HL-60/S4 treated with retinoic acid at 250 ng/mL for 4 days and 3 days (cell line): ENCODE data around the gene WDR6.

Source experiments
- in situ Hi-C: fragments of 300-500 bp; cut with MboI; formaldehyde crosslinking; loops from 2 replicates; pipeline ENCODE4 v1.7.0; 2022; ENCODE audit warnings: low sequenced_read_pairs

WDR6 gene, protein sequence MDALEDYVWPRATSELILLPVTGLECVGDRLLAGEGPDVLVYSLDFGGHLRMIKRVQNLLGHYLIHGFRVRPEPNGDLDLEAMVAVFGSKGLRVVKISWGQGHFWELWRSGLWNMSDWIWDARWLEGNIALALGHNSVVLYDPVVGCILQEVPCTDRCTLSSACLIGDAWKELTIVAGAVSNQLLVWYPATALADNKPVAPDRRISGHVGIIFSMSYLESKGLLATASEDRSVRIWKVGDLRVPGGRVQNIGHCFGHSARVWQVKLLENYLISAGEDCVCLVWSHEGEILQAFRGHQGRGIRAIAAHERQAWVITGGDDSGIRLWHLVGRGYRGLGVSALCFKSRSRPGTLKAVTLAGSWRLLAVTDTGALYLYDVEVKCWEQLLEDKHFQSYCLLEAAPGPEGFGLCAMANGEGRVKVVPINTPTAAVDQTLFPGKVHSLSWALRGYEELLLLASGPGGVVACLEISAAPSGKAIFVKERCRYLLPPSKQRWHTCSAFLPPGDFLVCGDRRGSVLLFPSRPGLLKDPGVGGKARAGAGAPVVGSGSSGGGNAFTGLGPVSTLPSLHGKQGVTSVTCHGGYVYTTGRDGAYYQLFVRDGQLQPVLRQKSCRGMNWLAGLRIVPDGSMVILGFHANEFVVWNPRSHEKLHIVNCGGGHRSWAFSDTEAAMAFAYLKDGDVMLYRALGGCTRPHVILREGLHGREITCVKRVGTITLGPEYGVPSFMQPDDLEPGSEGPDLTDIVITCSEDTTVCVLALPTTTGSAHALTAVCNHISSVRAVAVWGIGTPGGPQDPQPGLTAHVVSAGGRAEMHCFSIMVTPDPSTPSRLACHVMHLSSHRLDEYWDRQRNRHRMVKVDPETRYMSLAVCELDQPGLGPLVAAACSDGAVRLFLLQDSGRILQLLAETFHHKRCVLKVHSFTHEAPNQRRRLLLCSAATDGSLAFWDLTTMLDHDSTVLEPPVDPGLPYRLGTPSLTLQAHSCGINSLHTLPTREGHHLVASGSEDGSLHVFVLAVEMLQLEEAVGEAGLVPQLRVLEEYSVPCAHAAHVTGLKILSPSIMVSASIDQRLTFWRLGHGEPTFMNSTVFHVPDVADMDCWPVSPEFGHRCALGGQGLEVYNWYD

DNA sequence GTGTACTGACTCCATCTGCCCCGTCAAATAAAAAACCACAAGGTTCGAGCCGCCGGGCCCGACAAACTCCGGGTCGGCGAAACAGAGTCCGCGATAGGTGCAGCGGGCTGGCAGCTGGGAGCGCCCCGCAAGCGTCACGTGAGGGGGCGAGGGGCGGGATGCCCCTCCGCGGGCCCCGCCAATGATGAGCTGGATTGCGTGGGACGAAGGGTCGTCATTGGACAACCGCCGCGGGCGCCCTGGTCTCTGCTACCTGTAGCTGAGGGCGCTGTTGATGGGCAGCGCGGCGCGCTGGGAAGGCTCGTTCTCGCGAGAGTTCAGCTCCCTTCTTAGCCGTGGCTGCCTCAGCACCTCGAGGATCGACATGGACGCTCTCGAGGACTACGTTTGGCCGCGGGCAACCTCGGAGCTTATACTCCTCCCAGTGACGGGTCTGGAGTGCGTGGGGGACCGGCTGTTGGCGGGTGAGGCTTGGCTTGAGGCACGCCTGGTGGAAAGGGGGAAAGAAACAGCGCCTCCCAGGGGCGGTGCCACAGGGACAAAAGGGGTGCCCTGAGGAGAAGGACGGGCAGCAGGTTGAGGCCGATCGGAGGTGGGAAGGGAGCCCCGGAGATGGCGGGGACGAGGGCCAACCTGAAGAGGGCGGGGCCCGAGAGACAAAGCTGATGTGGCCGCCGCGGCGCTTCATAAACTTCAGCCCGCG, at the start of gene WDR6:
TSS of gene WDR6 (plus strand) at position 324 of the 703 bp plus-strand sequence. CDS start at position 365, 41 bp downstream.
- in situ Hi-C loops, result no loop called here

DNA sequence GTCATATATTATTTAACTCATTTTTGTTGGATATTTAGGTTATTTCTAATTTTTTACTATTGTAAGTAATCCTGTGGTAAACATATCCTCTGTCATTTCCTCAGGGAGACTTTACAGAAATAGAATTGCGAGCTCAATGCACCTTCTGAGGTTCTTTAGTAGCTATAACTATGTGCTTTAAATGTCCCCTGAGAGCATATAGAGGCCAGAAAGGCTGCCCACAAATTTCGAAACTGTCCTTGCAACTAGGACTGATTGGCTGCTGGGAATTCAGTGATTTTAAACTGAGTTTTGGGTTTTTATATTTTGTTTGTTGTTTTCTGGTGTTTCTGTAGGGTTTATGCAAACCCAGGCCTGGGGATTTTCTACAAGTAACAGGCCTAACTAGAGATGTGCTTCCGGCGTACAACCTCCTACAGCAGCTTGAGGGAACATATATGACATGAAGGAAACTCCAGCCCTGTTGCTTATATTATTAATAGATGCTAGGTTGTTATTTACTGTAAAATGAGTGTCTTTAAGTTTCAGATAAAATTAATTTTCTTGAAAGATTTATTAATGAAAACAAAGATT, 46.3 kb upstream of the WDR6 start:
- in situ Hi-C loops, result loop anchor here (25.0 kb wide), 1 partner anchor 224 kb away; no protein-coding TSS in a partner anchor

DNA sequence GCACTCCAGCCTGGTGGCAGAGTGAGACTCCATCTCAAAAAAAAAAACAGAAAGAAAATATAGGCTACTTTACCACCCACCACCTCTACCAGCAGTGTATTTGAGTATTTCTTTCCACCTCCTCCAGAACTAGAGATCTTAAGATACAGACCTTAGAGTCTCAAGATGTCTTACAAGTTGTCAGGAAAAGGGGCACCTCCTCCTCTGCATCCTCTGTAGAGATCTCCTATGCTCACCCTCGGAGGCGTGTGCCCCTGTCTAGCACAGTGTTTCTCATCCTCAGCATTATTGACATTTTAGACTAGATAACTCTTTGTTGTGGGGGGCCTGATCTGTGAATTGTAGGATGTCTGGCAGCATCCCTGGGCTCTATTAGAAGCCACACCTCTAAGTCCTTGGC, 44.9 kb upstream of the WDR6 start:
- in situ Hi-C loops, result loop anchor here (25.0 kb wide), 1 partner anchor 225 kb away; no protein-coding TSS in a partner anchor

DNA sequence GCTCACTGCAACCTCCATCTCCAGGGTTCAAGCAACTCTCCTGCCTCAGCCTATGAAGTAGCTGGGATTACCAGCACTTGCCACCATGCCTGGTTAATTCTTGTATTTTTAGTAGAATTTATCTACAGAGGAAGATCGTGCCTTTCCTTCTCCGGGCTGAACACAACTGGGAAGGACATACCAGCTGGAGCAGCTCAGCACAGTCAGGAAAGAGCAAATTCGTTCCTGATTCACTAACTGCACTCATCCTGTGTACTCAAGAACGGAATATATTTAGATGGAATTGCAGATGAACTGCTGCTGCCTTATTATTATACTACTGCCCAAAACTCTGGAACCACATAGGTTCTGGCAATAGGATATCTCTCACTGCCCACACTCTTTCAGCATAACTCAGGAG, 44.3 kb upstream of the WDR6 start:
- in situ Hi-C loops, result loop anchor here (25.0 kb wide), 1 partner anchor 226 kb away; no protein-coding TSS in a partner anchor

DNA sequence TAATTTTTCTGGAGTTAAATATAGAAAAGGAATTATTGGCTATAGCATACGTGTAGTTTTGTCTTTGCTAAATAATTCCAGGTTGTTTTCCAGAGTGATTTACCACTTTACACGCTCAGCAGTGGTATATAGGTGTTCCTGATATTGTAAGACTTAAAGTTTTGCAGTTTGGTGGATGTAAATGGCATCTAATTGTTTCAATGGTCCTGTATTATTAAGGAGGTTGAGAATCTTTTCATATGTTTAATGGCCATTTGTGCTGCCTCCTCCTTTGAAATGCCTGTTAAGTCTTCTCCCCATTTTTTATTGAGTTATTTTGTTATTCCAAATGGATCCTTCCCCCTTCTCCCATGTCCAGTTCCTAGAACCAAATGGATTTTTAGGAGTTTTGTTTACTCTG, 43.6 kb upstream of the WDR6 start:
- in situ Hi-C loops, result loop anchor here (25.0 kb wide), 1 partner anchor 226 kb away; no protein-coding TSS in a partner anchor

DNA sequence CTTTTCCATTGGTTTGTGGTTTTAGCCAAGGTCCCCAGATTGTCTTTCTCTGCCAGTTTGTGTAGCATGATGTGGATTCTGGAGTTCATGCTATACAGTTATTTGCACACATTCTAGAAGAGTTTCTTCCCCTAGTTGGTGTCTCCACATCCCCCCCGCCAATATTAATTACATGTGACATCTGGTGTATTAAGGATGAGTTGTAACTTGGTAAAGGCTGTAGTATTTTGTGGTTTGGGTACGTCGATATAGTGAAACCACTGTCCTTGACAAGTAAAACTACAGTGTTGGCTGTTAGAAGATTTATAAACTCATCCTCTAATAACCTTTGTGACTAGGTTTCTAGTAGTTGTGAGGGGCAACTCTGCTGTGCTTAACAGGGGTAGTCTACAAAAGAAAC, 40.8 kb upstream of the WDR6 start:
- in situ Hi-C loops, result loop anchor here (25.0 kb wide), 1 partner anchor 229 kb away; no protein-coding TSS in a partner anchor

DNA sequence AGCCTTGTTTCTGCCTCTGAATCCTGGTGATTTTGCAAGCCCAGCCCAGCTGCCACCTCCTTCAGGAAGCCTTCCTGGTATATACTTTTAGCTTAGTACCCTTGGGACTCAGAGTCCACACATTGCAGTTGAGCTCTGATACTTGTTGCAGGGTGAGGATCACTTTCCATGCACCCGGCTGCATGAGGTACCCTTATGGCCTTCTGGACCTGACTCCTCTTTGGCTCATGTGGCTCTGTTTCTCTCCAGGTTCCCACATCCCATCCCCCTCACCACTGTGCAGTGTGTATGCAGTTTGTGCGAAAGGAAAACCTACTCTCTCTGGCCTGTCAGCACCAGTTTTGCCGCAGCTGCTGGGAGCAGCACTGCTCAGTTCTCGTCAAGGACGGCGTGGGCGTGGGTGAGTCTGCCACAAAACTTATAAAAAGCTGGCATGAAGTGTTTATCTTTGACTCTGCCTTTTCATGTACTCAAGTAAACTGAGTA, 40.3 kb upstream of the WDR6 start:
- in situ Hi-C loops, result loop anchor here (25.0 kb wide), 1 partner anchor 230 kb away; no protein-coding TSS in a partner anchor

DNA sequence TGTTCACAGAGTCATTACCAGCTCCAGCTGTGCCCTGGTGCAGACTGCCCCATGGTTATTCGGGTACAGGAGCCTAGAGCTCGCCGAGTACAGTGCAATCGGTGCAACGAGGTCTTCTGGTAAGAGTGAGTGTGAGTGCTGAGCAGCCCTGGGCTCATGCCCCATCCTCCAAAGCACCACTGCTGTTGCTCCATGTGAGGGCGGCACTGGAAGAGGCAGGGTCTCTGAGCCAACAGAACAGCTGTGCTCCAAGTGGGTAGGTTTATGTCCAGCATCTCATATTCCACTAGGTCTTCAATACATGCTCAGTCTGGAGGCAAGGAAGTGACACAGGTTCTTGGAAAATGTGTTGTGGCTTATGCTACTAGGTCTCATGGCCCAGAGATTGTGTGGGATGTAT, 36.6 kb upstream of the WDR6 start:
- in situ Hi-C loops, result loop anchor here (25.0 kb wide), 1 partner anchor 233 kb away; no protein-coding TSS in a partner anchor

DNA sequence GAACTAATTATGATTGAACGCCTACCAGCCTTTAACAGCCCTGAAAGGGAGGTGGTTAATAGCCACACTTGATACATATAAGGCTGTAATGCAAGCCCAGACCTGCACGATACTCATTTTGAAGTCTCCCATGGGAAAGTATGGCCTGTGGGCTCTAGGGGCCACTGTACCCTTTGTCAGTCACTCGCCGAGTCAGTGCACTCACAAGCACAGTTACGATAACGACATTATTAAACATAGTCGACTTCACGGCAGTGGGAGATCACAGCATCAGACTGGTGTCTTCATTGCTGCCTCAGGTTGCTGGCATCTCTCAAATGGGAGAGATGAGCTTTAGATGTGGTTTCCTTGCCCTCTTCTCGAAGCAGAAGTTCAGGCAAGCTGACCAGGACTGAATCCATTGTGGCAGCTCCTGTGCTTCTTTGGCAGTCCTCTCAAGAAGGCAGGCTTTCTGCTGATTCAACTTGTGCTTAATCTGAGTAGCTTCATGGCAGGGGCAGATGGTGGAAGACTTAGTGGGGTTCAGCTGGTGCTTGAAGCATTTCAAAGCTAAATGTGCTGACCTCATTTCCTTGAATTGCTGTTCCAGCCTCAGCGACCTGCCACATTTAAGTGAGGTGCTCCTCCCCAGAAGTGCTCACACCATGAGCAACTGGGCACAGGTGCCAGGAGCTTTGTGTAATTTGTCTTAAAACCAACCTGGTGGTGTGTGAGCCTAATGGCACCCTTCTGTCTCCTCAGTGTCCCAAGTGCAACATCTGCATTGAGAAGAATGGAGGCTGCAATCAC, 32.9 kb upstream of the WDR6 start:
- in situ Hi-C loops, result loop anchor here (25.0 kb wide), 1 partner anchor 237 kb away; no protein-coding TSS in a partner anchor

DNA sequence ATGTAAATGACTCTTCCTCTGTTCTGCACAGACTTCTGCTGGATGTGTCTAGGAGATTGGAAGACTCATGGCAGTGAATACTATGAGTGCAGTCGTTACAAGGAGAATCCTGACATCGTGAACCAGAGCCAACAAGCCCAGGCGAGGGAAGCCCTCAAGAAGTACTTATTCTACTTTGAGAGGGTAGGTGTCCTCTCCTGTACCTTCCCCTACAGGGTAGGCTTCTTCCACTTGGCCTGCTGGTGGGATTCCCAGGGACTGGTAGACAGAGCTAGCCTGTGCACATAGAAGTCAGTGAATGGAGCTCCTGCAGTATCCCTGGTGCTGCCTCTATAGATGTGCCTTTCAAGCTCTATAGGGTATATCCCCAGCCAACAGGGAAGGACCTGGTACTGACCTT, 27.7 kb upstream of the WDR6 start:
- in situ Hi-C loops, result no loop called here

DNA sequence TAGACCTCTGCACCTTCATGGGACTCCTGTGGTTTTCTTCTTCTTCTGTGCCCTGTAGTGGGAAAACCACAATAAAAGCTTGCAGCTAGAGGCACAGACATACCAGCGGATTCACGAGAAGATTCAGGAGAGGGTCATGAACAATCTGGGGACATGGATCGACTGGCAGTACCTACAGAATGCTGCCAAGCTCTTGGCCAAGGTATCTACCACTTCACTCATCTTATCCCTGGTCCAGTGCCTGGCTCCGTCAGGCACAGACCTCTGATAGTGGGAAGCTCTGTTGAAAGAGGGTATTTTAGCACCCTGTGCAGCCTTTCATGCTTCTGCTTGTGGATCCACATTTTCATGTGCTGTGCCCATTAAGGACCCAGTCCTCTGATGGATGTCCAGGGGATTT, 26.9 kb upstream of the WDR6 start:
- in situ Hi-C loops, result no loop called here

DNA sequence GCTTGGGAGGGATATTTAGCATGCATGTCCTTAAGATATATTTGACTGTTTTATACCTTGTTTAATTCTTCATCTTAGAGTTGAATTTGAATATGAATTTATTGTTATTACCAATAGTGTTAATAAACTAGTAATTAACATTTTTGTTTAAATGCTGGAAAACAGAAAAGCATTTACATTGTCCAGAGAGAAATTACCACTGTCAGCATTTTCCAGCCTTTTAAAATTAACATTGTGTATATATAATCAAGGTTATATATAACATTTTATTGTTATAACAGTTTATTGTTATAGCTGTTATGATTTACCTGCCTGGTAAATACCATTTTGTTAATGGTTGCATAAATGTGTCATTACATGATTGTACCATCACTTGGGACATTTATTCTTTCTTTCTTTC, 25.2 kb upstream of the WDR6 start:
- in situ Hi-C loops, result no loop called here

DNA sequence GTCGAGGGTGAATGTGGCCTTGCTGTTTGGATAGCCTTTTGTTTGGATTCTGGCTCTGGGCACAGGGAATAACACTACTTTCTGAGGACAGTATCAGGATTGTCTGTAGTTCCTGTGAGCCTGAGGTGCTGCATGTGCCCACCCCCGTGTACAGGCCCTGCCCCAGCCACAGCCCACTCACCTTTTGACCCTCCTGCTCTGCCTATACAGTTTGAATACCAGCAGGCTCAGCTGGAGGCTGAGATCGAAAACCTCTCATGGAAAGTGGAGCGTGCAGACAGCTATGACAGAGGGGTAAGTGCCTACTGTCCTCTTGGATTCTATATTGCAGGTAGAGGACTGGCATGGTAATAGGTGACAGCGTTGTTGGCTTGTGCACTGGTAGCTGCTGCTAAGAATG, 24.5 kb upstream of the WDR6 start:
- in situ Hi-C loops, result no loop called here

DNA sequence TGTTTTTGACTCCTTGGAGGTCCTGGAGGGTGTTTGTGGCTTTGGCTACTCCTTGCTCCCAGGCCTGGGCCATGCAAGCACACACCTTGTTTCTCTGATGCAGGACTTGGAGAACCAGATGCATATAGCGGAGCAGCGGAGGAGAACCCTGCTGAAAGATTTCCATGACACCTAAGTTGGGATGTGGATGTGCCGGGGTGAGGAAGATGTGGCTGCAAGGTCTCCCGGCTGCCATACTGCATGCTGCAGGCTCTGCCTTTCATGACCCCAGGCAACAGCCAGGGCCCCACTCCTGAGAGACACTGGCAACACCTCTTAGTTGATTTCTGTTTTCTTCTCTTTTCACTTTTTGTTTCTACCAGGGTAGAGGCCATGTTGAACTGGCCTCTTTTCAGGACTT, 24.1 kb upstream of the WDR6 start:
- in situ Hi-C loops, result no loop called here

DNA sequence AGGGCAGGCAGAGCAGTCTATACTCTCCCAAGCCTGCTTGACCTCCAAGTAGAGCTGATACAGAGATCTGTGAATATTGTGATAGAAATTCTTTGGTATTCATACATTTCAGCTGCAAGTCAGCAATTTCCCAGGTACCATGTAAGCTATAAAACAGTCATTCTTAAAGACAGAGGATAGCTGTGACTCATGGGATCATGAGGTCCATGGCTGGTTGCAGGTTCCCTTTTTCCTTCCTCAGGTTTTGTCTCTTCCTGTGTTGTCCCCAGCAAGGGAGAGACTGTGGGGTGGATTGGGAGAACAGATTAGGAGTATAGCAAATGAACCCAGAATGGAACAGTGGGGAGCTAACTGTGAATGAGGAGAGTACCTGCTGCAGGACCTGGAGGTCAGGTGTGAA, 22.5 kb upstream of the WDR6 start:
- in situ Hi-C loops, result no loop called here

DNA sequence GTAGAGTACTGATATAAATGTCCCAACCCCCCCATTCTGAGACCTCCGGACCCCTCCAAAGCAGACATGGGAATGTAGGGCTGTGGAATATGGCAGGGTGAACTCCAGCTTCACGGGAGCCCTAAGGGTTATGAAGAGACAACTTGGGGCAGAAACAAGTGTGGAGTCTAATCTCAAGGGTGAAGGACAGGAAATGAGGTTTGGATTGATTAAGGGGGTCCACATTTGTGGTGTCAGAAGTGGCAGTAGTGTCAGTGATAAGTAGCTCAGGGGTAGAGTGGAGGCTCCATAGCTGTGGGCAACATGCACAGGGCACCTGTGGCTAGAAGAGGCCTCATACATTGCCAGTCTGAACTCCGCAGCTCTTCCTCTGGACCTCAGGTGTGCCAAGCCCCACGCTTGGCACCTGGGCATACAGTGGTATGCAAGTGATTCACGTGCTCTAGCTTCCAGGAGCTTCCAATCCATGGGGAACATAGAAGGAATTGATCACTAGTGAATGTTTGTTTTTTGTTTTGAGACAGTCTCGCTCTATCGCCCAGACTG, 21.3 kb upstream of the WDR6 start:
- in situ Hi-C loops, result no loop called here

DNA sequence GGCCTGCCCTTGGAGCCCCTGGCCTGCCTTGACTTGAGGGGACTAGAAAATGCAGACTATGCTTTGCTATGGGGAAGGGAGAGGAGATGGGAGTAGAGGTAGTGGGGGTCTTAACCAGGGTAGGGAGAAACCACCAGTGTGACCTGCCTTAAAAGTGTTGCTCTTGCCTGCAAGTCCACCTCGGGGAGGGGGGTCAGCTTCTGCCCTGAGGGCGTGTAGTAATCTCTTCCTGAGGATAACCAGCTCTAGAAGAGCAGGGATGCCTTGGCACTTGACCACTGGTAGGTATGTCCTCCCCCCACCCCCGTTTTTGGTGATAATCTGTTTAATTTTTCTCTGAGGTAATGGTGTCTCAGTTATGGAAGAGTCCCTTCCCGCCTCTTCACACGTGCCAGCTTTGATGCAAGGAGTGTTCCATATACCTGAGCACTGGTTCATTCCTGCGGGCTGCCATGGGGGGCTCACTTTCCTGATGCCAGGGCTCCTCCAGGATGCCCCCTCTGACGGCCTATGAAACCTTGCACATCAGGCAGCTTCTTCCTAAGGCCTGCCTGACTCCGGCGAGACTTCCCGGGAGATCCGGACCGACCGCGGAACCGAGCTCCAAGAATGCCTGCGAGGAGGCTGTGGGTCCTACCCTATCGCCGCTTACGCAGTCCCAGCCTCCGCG, 17.9 kb upstream of the WDR6 start:
- in situ Hi-C loops, result no loop called here
